ENCODE data around the gene MANSC1.

- TF ChIP-seq E2F6 (IDR thresholded peaks at IDR 0.05; ENCODE audit: borderline replicate concordance in 1 of 2, extremely low read depth in 1 of 2, insufficient read depth in 1 of 2, insufficient read length in 1 of 2, low read depth in 1 of 2, low read length in 1 of 2, poor library complexity in 1 of 2, severe bottlenecking in 1 of 2) = no peak
- TF ChIP-seq FOXA3 (CRISPR knock-in tag; conservative IDR thresholded peaks at IDR 0.05 in 1 of 2, IDR thresholded peaks at IDR 0.05 in 1 of 2) = no peak
- no peak for TF ChIP-seq TCFL5 (CRISPR knock-in tag; conservative IDR thresholded peaks at IDR 0.05)
Measured at GRCh38 chr12:12323118-12323517, 26.9 kb downstream of the MANSC1 start.

Measured in K562 (cell line).